Measurements from ENCODE around the gene ADAMTS15. TPM values are rescaled to one million over a fixed set of nuclear protein-coding genes. Genes with fewer than 3 reads are reported as not detected.
A peak's percentile ranks its signal among the peaks of the same experiment; 100 is the strongest.

Gene ADAMTS15
- total RNA-seq, 1 donor from 2014 or later = 2.4 TPM

DNA sequence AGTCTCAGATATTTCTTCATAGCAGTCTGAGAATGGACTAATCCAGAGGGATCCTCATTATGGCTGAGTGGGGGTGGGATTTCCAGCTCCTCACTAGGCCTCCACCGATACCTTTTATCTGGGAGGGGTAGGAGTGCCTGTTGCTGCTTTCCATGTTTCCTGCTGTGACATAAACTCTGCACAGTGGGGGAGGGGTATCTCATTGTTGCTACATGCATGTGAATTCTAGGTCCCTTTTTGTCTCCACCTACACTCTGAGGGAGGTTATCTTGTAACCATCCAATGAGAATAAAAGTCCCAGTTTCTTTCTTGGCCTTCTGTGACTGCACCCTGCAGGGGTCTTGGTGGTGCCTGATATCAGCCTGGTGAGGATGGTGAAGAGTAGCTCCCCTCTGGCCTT, 60.5 kb downstream of the ADAMTS15 start:
- DNase-seq (ENCODE audit: low spot score in 2 of 2) = no peak
- FAIRE-seq = no peak

DNA sequence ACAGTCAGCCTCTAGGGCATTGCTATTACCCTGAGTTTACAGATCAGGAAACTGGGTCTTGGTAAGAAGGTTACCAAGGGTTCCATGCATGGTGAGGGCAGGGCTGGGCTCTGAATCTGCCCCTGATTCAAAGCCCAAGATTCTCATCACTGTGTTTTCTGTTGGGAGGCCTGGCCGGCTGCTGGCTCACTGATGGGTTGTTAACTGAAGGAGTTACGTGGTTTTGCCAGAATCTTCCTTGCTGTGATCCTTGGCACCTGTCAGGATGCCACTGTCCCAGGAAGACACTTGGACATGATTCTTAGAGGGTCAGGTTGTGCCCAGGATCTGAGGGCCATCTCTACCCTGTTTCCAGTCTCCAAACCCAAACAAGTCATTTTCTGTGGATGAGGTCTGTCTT, 61.5 kb downstream of the ADAMTS15 start:
- DNase-seq (ENCODE audit: low spot score in 2 of 2) = no peak
- FAIRE-seq = no peak

DNA sequence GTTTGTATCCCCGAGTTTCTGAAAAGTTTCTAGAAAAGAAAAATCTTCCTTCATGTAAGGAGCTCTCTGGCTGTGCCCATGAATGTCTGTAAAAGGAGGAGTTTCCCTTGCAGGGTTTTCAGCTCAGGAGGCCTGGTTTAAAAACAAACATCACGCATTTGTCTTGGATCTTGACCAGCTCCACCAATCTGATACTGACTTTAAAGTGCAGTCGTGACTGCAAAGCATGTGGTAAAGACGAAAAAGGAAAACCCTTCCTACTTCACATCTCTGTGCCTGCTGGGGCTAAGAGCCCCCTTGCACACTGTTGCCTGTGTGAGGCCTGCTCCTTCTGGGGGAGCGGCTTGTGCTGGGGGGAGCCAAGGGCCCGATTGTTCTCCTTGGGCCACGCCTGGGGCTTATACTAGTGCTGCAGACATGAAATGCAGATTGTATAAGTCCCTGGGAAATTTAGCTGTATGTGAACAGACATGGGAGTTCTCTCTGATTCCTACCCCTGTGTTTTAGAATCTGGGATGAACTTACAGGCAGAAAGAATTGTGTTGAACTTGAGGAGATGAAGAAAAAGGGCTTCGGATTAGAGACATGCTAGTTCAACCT, 62.1 kb downstream of the ADAMTS15 start:
- FAIRE-seq = no peak

DNA sequence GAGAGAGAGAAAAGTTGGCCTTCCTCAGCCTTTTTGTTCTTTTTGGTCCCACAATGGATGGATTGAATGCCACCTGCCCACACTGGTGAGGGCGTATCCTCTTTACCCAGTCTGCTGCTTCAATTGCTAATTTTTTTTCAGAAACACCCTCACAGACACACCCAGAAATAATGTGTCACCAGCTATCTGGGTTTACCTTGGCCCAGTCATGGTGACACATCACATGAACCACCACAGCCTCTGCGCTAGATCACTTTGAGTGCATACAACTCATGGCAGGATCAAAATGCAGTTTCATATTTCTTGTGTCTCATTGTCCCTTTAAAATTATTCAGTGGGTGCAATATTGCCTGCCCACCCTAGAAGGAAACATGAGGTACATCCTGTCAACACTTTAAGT, 63.3 kb downstream of the ADAMTS15 start:
- DNase-seq (ENCODE audit: low spot score in 2 of 2) (no peak), FAIRE-seq (no peak)

More for the DNA sequence above, 62.1 kb downstream of the ADAMTS15 start:
- DNase-seq (ENCODE audit: low spot score in 2 of 2) = no peak

DNA sequence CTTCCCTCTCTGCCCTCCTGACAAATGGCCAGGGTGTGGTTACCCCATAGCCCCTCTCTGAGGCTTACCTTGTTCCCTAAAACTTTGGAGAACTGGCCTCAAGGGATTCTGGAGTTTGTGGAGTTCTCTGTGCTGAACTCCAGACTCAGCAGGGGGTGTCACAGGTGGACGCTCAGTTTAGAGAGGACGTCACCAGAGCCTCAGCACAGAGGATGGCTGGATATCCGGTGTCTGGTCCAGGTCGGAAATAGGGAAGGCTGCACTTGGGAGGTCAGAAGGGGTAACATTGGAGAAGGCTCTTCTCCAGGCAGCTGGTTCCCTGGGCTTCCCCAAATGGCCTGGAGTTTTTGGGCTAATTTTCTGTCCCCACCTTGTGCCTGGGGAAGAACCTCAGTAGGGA, 64.2 kb downstream of the ADAMTS15 start:
- FAIRE-seq (no peak), DNase-seq (ENCODE audit: low spot score in 2 of 2) (no peak)

DNA sequence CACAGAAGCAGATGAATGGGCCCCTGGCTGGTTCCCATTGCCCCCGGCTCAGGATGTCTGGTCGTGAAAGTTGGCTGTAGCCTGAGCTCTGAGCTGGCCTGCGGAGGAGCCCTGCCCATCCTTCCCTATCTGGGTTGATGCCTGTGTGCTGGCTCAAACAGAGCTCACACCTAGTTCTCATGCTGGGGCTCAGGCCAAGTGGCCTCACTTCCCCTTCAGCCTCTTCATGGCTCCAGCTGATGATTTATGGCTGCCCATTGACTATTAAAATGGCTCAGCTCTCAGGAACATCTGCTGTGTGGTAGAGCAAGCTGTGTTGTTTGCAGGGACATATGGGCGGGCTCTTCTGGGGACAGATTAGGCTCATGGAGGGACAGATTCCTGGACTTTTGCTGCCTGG, 64.7 kb downstream of the ADAMTS15 start:
- DNase-seq (ENCODE audit: low spot score in 2 of 2) (no peak), FAIRE-seq (no peak)

DNA sequence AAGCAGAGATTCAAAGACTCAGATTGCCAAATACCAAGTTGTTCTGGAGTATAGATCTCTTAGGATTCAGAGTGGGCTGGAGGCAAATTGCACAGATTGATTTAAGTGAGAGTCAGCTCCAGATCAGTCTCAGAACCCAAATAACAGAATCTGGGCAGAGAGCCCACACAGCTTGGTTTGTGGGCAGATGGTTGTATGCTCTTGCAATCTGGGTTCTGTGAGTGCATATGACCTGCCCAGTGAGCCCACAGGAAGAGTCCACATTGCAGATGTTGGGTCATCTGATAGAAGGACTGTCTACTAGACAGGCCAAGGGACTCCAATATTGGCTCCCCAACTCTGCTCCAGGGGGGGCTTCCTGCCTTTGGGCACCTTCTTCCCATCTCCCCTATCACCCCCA, 65.9 kb downstream of the ADAMTS15 start:
- DNase-seq (ENCODE audit: low spot score in 2 of 2) (no peak), FAIRE-seq (no peak)

DNA sequence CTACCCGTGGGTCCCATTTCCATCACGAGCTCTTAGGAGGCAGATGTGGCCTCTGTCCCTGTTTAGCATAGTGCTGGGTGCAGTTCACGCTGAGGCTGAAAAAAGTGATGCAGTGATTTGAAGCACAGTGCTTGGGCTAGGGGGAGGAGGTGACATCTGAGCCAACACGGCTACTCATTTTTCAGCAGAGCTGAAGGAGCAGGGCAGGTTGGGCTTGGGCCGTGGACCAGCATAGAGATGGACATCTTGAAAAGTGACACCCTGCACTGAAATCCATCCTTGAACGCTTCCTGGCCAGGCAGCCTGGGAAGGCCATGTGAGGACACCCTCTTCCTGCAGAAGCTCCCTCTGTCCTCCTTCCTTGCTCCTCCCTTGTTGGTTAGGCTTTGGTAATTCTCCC, 66.4 kb downstream of the ADAMTS15 start:
- FAIRE-seq (no peak), DNase-seq (ENCODE audit: low spot score in 2 of 2) (no peak)

DNA sequence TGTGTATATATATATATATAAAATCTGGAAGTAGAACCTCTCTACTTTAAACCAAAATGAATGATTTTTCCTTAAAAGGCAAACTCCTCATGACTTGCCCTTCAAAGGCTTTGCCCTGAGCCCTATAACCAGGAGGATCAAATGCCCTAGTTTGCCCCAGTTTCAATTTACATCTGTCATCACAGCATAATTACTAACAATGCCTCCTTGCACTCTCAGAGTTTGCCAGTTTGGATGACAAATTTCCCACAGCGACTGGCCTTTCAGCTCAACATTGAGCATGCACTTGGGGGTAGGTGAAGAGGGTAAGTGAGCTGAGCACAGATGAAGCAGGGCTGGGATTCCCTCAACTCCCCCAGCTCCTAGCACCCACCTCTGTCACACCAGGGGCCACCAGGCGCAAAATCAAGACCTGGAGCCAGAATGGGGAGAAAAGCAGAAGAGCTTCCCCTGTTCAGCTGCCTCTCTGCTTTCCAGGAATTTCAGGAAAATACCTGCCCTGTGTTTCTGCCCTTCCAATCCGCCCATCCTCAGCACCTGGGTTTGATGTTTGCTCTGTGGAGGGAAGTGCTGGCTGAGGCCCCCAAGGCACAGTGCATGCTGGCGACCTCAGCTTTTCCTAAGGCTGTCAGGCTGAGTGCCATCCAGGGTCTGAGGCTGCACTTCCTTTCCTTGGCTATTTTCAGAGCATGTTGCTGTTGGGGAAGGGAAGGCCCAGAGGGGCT, 67.5 kb downstream of the ADAMTS15 start:
- FAIRE-seq = no peak
- DNase-seq (ENCODE audit: low spot score in 2 of 2) = no peak

DNA sequence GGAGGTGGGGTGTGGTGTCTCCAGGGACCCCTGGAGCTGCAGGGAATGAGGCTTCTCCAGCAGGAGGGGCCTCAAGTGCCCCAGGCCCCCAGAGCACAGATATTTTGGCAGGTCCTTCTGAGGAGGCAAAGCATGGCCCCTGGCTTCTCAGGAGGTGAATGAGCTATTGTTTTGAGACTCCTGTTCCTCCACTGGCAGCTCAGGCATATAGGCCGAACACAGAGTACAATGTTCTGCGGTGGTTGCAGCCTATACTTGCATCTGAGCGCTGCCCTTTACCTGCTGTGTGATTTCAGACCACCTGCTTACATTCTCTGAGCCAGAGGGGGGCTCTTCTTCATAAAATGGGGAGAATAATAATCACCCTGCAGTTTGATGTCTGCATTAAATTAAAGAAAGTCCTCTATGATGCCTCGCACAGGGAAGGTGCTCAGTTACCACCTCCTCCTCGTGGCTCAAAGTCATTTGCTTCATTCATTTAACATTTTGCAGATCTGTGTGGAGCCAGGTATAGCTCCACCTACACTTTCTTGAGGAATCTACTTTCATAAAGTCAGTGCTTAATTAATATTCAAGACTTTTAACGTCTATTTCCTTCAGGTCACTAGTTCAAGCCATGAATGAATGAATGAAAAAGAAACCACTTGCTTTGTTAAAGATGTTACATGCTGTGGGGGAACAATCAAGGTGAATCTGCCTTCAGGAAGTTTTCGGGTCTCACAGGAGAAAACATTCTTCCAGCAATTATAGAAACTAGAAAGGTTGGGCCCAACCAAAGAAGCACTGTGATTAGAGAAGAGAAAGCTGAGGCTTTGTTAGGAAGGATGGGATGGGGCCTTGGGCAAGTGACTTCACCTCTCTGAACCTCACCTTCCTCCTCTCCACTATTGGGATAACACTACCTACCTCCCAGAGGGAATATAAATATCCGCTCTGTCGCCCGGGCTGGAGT, 68.4 kb downstream of the ADAMTS15 start:
- FAIRE-seq (no peak), DNase-seq (ENCODE audit: low spot score in 2 of 2) (no peak)

DNA sequence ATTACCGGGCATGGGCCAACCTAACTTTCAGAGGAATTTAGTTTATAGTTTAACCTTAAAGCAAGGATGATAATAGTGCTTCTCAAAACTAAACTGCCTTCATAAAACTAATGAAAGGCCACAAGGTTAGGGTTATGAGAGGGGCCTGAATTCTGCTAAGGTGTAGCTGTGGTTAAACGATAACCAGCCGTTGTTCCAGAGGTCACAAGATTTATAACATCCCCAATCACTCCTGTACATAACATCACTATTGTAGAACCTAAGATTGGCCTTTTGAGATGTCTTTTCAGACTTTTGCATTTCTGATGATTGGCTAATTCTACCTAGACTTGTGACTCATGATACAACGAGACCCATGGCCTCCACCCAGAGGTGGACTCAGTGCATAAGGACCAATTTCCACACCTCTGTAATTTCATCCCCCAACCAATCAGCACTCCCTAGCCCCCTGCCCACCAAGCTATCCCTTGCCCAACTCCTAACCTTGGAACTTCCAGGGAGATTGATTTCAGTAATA, 69.8 kb downstream of the ADAMTS15 start:
- no peak for DNase-seq (ENCODE audit: low spot score in 2 of 2)
- no peak for FAIRE-seq

DNA sequence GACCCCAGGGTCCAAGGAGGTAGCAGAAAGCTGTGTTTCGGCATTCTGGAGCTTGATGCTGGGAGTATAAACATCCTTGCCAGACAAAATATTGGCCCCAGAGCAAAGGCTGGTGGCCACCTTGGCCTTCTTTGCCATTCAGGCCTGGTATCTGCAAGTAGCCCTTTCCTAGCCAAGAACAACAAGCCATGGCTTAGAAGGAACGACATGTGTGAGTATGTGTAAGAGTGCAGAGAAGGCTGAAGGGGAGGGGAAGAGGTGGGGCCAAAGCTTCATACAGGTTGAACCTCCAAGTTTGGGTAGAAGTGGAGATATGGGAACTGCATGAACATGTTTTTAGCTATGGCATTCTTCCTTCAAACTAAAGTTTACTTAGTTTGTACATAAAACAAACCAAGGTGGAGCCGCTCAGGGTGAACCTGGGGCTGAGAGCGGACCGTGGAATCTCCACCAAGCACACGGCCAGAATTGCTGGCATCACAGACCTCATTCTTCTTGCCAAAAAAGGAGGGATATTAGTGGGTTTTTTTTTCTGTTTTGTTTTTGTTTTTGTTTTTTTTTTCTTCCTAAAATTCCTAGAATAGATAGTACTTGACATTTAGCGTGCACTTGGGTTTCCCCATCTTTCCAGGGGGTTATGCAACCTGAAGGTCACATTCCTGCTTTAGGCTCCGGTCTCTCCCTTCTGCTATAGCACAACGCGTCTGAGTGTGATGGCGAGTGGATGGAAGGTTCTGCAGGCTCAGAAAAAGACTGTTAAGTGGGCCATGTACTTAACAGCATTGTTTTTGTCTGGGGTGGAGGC, 70.9 kb downstream of the ADAMTS15 start:
- DNase-seq (ENCODE audit: low spot score in 2 of 2) (no peak), FAIRE-seq (no peak)

DNA sequence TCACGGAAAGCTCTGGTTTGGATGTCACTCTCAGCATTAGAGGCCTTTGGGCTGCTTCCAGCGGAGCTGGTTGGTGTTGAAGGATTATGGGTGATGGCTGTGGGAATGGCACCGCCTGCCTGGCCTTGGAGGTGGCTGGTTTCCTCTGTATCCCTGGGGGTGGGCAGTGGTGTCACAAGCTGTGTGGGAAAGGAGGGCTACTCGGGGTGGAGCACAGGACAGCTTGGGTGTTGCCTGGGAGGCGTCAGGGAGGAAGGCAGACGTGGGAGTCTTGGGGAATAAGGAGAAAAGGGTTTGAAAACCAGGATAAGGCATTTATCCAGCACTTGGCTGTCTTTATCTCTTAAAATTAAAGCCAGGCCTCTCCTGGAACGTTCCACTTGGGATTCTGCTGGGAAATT, 71.8 kb downstream of the ADAMTS15 start:
- no peak for DNase-seq (ENCODE audit: low spot score in 2 of 2)

DNA sequence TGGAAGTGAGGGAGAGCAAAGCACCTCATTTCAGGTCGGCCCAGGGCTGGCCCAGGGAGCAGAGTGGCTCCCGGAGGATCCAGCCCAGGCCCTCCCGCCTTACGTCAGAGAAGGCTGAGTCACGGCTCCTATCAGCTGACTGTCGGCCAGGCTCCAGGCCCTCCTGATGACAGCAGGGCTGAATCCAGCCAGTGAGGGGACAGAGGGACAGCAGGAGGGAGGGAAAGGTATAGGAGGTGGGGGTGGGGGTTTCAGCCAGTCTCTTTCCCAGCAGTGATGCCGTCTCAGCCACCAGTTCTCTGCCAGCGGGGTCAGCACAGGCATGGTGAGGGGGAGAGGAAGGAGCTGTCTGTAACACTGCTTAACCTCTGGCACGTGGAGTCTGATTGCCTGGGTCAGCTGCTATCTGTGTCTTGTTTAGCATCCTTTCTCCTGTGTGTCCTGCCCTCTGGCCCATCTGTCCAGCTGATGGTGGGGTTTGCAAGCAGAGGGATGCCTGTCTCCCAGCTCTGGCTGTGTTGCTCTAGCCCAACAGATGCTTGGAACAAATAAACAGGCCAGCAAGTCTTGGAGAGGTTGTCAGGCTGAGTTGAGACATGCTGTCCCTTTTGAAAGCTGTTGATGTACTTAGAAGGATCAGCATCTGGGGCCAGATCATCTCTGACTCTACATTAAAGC, 74.0 kb downstream of the ADAMTS15 start:
- DNase-seq (ENCODE audit: low spot score in 2 of 2) = peak in 1 of 2 donors; percentile 58
- FAIRE-seq = no peak

More for the DNA sequence above, 71.8 kb downstream of the ADAMTS15 start:
- no peak for FAIRE-seq

DNA sequence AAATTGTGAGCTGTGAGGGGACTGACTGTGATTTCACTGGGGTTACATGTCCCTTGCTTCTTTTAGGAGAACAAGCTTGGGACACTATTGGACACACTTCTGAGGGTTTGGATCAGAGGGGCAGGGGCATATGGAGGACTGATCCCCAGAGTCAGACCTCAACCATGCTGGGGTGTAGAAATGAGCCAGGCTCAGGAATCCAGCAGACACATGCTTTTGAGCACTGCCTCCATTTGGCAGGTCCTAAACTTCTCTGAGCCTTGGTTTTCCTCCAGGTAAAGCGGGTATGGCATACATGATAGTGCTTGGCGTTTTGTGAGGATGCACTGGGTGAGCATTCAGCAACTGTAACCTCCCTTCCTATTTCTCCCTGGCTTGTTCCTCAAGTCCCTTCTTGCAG, 74.7 kb downstream of the ADAMTS15 start:
- DNase-seq (ENCODE audit: low spot score in 2 of 2) = no peak

DNA sequence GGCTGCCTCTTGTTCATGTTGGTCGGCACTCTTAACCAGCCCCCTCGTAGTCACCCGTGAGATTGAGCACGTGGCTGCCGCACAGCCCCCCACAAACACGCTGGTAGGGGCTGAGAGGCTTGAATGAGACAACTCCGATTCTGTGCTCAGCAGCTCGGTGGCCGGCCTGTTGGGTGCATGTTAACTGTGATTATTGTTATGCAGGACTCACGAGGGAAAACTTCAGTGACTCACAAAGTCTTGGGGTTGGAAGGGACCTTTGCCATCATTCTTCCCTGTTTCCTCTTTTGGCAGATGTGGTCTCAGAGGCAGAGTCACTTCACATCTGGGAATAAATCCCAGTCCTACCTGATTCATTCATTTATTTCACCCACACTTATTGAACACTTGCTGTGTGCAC, 75.2 kb downstream of the ADAMTS15 start:
- DNase-seq (ENCODE audit: low spot score in 2 of 2) (no peak), FAIRE-seq (no peak)

More for the DNA sequence above, 74.7 kb downstream of the ADAMTS15 start:
- FAIRE-seq = no peak

DNA sequence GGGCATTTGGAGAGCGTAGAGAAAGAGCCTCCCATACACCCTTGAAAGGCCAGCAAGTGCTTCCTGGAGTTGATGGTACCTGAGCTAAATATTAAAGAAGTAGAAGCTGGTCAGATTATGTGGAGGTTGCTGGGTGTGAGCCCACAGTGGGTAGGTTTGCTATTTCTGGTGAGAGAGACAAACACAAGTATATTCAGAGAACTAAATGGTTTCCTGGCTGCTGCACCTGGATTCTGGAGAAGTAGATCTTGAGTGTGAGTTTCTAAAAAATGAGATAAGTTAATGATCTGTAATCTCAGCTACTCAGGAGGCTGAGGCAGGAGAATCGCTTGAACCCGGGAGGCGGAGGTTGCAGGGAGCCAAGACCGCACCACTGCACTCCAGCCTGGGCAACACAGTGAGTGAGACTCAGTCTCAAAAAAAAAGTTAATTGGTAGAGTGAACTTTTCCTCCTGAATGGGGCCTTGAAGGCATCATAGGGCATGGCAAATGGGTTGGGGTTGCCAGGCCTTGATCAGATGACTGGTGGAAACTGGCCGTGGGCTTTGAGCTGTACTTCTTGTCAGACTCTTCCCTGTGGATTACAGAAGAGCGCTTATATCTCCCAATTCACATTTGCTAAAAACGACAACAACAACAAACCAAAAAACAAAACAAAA, 75.8 kb downstream of the ADAMTS15 start:
- FAIRE-seq = no peak
- no peak for DNase-seq (ENCODE audit: low spot score in 2 of 2)

DNA sequence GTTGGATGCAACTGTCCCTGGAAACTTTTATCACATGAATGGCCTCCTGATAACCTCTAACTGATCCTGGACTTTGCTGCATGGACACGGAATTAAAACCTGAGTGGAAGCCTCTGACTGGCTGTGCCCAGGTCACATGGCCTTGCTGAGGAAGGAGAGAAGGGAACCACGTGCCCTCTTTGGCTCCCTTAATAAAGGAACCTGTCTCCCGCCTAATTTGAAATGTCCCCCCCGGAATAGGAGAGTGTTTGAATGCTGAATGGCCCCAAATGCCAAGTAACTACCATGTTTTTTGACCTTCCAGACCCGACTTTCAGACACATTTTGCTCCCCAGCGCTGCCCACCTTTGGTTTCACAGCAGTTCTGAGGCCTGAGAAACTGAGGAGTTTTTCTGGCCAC, 76.9 kb downstream of the ADAMTS15 start:
- DNase-seq (ENCODE audit: low spot score in 2 of 2) = no peak
- FAIRE-seq = no peak
